K562 (cell line): ENCODE data around the gene NAGPA. TPM values are rescaled to one million over a fixed set of nuclear protein-coding genes. Genes with fewer than 3 reads are reported as not detected.

Experiments
- ATAC-seq: fragments of 200-7000 bp; cut with Tn5 transposase; 3 replicates; pipeline ENCODE4 v1.9.1; 2020; ENCODE audit warnings: moderate library complexity
- BruUV-seq: library from RNA; stranded (reverse); fragments of 400-500 nt; replicated peaks from 2 replicates; lab custom pipeline; 2021; lab: Mats Ljungman, UMichigan
- CTCF ChIA-PET: fragments of 300-600 bp; formaldehyde crosslinking; extraction: SDS; loops from one replicate; lab custom pipeline; 2021; ENCODE audit warnings: low intra/inter-chr PET ratio; lab: Yijun Ruan, JAX
- POLR2A ChIA-PET: fragments of 300-600, 350-650 bp; sonication (Branson Sonifier 250); formaldehyde crosslinking; extraction: SDS; loops from one replicate; lab custom pipeline; 2021; ENCODE audit warnings: antibody characterized with exemption, inconsistent platforms; lab: Yijun Ruan, JAX
- DNase-seq, 4 experiments: peaks; one replicate each; pipeline versions ENCODE4 v3.0.0 to v3.0.0-alpha.2; 2011 to 2018; ENCODE audit warnings: low spot score in 3 of 4, mixed read lengths in 3 of 4; ENCODE audit errors: extremely low read depth in 1 of 4
- FAIRE-seq: peaks from 2 replicates; lab custom pipeline; 2011; peaks lifted over from hg19 to GRCh38; lab: Jason Lieb, UNC
- H2AFZ ChIP-seq: 2 replicates; pipeline ENCODE4 v1.6.0; 2011; ENCODE audit warnings: low read depth, low read length, control low read depth, inconsistent platforms
- H3K27ac ChIP-seq: fragments of 200-600 bp; 3 replicates; pipeline ENCODE4 v1.8.0; 2011; ENCODE audit warnings: low read depth, mild to moderate bottlenecking, control low read depth, inconsistent platforms, low read length, moderate library complexity, mixed read lengths; ENCODE audit errors: extremely low read depth
- H3K27me3 ChIP-seq, 2 experiments: fragments of 300-600 bp in 1 of 2; 2 replicates in 1 of 2; 3 replicates in 1 of 2; pipeline versions ENCODE4 v1.6.0 to v1.8.0; 2011; ENCODE audit warnings: inconsistent platforms in 2 of 2, low read length in 2 of 2, mild to moderate bottlenecking in 1 of 2, mixed read lengths in 1 of 2, moderate library complexity in 1 of 2; ENCODE audit not compliant: control insufficient read depth in 2 of 2, insufficient read depth in 2 of 2
- H3K36me3 ChIP-seq: fragments of 300-600 bp; 3 replicates; pipeline ENCODE4 v1.8.0; 2011; ENCODE audit warnings: mild to moderate bottlenecking, low read length, inconsistent platforms; ENCODE audit not compliant: control insufficient read depth, insufficient read depth
- H3K4me1 ChIP-seq, 2 experiments: fragments of 200-600 bp in 1 of 2; replicated peaks in 1 of 2; 2 replicates in 1 of 2; 3 replicates in 1 of 2; pipeline versions ENCODE4 v1.5.1 to v1.8.0; 2011; ENCODE audit warnings: inconsistent platforms in 2 of 2, low read length in 2 of 2, mild to moderate bottlenecking in 1 of 2, mixed read lengths in 1 of 2, moderate library complexity in 1 of 2; ENCODE audit not compliant: control insufficient read depth in 2 of 2, insufficient read depth in 2 of 2
- H3K4me2 ChIP-seq: 2 replicates; pipeline ENCODE4 v1.6.1; 2011; ENCODE audit warnings: low read length, control low read depth, inconsistent platforms, mixed read lengths; ENCODE audit not compliant: insufficient read depth
- H3K4me3 ChIP-seq: fragments of 200-600 bp; sonication (generic), shearing (Covaris generic); 2 replicates; pipeline ENCODE4 v1.5.1; 2016; ENCODE audit warnings: control low read depth, inconsistent platforms
- H3K79me2 ChIP-seq: fragments of 200-600 bp; 3 replicates; pipeline ENCODE4 v1.8.0; 2011; ENCODE audit warnings: low read length, inconsistent platforms; ENCODE audit not compliant: control insufficient read depth, insufficient read depth
- H3K9ac ChIP-seq, 2 experiments: 2 replicates each; pipeline versions ENCODE4 v1.6.0 to v1.6.1; 2011; ENCODE audit warnings: low read depth in 2 of 2, low read length in 2 of 2, control low read depth in 1 of 2, inconsistent platforms in 1 of 2, mild to moderate bottlenecking in 1 of 2, mixed read lengths in 1 of 2; ENCODE audit not compliant: insufficient read depth in 1 of 2
- H3K9me1 ChIP-seq: one replicate; pipeline ENCODE4 v1.6.0; 2011; ENCODE audit warnings: inconsistent platforms, mild to moderate bottlenecking, low read length, moderate library complexity; ENCODE audit not compliant: control insufficient read depth, insufficient read depth
- H3K9me3 ChIP-seq: replicated peaks from 2 replicates; pipeline ENCODE4 v1.5.1; 2011; ENCODE audit warnings: low read depth, low read length, inconsistent platforms; ENCODE audit not compliant: control insufficient read depth, insufficient read depth
- H4K20me1 ChIP-seq: replicated peaks from 2 replicates; pipeline ENCODE4 v1.6.1; 2011; ENCODE audit warnings: low read length, inconsistent platforms, mixed read lengths; ENCODE audit not compliant: control insufficient read depth, insufficient read depth
- BHLHE40 ChIP-seq: IDR thresholded peaks from 2 replicates; pipeline ENCODE4 v1.6.1; 2011; ENCODE audit warnings: low read length, improper control_type of control experiment
- BRD9 ChIP-seq: fragments of 450-650 bp; IDR thresholded peaks from 2 replicates; pipeline ENCODE4 v1.6.1; 2018; ENCODE audit warnings: low read depth; ENCODE audit not compliant: partially characterized antibody
- CSDE1 ChIP-seq, 2 experiments: fragments of 450-650 bp; IDR thresholded peaks; 2 replicates each; pipeline ENCODE4 v1.6.1; 2016; ENCODE audit warnings: mild to moderate bottlenecking in 1 of 2
- ETS2 ChIP-seq: IDR thresholded peaks from 2 replicates; pipeline ENCODE4 v1.6.1; 2016; ENCODE audit warnings: borderline replicate concordance, missing genetic modification characterization, mild to moderate bottlenecking, moderate library complexity, missing compliant biosample characterization; ENCODE audit not compliant: poor library complexity, severe bottlenecking
- HDAC6 ChIP-seq: IDR thresholded peaks from 2 replicates; pipeline ENCODE4 v1.6.1; 2012; ENCODE audit warnings: low read depth, mild to moderate bottlenecking, control low read depth, inconsistent platforms, low read length, moderate library complexity
- HEY1 ChIP-seq: fragments of 250-450 bp; sonication (Bioruptor Pico); IDR thresholded peaks from 2 replicates; pipeline ENCODE4 v1.5.0; 2020; ENCODE audit warnings: mild to moderate bottlenecking, moderate library complexity, borderline replicate concordance
- HNRNPLL ChIP-seq: fragments of 200-400 bp; formaldehyde crosslinking; IDR thresholded peaks from 2 replicates; pipeline ENCODE4 v1.6.1; 2017; ENCODE audit warnings: low read length, low read depth, mild to moderate bottlenecking; ENCODE audit not compliant: poor library complexity, severe bottlenecking
- MTA2 ChIP-seq: fragments of 450-650 bp; IDR thresholded peaks from 2 replicates; pipeline ENCODE4 v1.6.1; 2016; ENCODE audit warnings: low read depth
- MTA3 ChIP-seq: fragments of 450-650 bp; formaldehyde crosslinking; IDR thresholded peaks from 2 replicates; pipeline ENCODE4 v1.6.1; 2017; ENCODE audit warnings: mild to moderate bottlenecking, borderline replicate concordance
- POLR2H ChIP-seq: IDR thresholded peaks from 2 replicates; pipeline ENCODE4 v1.6.1; 2016; ENCODE audit warnings: missing genetic modification characterization, low read depth, mild to moderate bottlenecking, control low read depth, missing compliant biosample characterization, moderate library complexity
- PRPF4 ChIP-seq: fragments of 200-400 bp; formaldehyde crosslinking; IDR thresholded peaks from one replicate; pipeline ENCODE4 v1.6.1; 2017; ENCODE audit warnings: low read length, low read depth, mild to moderate bottlenecking; ENCODE audit not compliant: insufficient read depth, poor library complexity, severe bottlenecking
- RFX7 ChIP-seq: fragments of 250-450 bp; sonication (Bioruptor Pico); IDR thresholded peaks from 2 replicates; pipeline ENCODE4 v1.5.1; 2021; ENCODE audit warnings: mild to moderate bottlenecking
- SMARCA4 ChIP-seq: fragments of 450-650 bp; IDR thresholded peaks from 2 replicates; pipeline ENCODE4 v1.6.1; 2016
- SMC3 ChIP-seq: conservative IDR thresholded peaks from 2 replicates; pipeline ENCODE4 v1.6.1; 2011; ENCODE audit warnings: low read depth, low read length, improper control_type of control experiment; ENCODE audit not compliant: insufficient read depth
- TAF7 ChIP-seq: fragments of 450-650 bp; IDR thresholded peaks from 2 replicates; pipeline ENCODE4 v1.6.1; 2016; ENCODE audit warnings: missing genetic modification characterization, missing compliant biosample characterization
- ZC3H11A ChIP-seq: IDR thresholded peaks from 2 replicates; pipeline ENCODE4 v1.6.1; 2012; ENCODE audit warnings: low read depth, low read length, improper control_type of control experiment
- ZNF280B ChIP-seq: fragments of 250-450 bp; sonication (Bioruptor Pico); IDR thresholded peaks from 2 replicates; pipeline ENCODE4 v1.5.1; 2021; ENCODE audit warnings: mild to moderate bottlenecking
- WGBS: fragments of 100-300 bp; shearing (Covaris generic); methylation state at CpG from one replicate; pipeline ENCODE4 v1.1.6; 2016; ENCODE audit warnings: low coverage, mixed read lengths; ENCODE audit not compliant: insufficient coverage; ENCODE audit errors: missing lambda C conversion rate; 5-methylcytosine and 5-hydroxymethylcytosine counted together
- in situ Hi-C: fragments of 300-500 bp; cut with MboI; formaldehyde crosslinking; loops from 4 replicates; pipeline ENCODE4 v1.15.0; 2018; ENCODE audit warnings: inconsistent platforms, mixed read lengths
- intact Hi-C: fragments of 100-400 bp; cut with micrococcal nuclease; formaldehyde crosslinking; loops from 2 replicates; pipeline ENCODE4 v1.14.2; 2022
- polyA plus RNA-seq, 8 experiments: library from polyadenylated mRNA; depleted of rRNA in 4 of 8; stranded (reverse) in 5 of 8; unstranded in 3 of 8; fragments of >200 nt; fragmentation: Nextera tagmentation in 2 of 8; fragmentation: Illumina TruSeq in 1 of 8; extraction: Ambion mirVana in 2 of 8; extraction: Trizol in 1 of 8; gene quantifications; 2 replicates each; pipeline versions ENCODE4 v1.2.1 to v1.2.3, GENCODE V29; 2011 to 2014; ENCODE audit warnings: inconsistent platforms in 1 of 8, missing spikeins in 1 of 8
- total RNA-seq, 7 experiments: library from RNA; depleted of rRNA in 6 of 7; stranded (reverse); fragments of >200 nt in 6 of 7; fragmentation: Illumina TruSeq in 2 of 7; extraction: Trizol in 2 of 7; gene quantifications; 2 replicates each; pipeline versions ENCODE4 v1.2.1 to v1.2.3, GENCODE V29; 2011 to 2021; ENCODE audit warnings: low replicate concordance in 1 of 7

The NAGPA gene
- total and polyA plus RNA-seq, 9 of the 15 experiments (the other 6 are each of a cell fraction or from before 2014, with no cell fraction given): 0.15 to 12.7 (median 4.6) TPM

- ATAC-seq: no peak
- no peak overlapping the region for H3K27ac ChIP-seq
- ChIA-PET CTCF (no interaction called here), POLR2A (interaction anchor here (0.7 kb wide), 1 partner anchor 30 kb away, joined by 5 read pairs; the partner anchor contains the start of gene NAGPA)
- no peak overlapping the region for H3K4me2 ChIP-seq
- 17% methylated on average over 10 of the region's 10 CpGs for WGBS
- peaks cover 0 to 9% of the 10 kb centered on the region in 2 experiments; a peak in 2 of 5 replicates for H3K4me1 ChIP-seq
- no peaks in the 10 kb centered on the region for H3K9me3 ChIP-seq
- no peak overlapping the region for H2AFZ ChIP-seq
- no peaks in the 10 kb centered on the region for H3K9me1 ChIP-seq
- intact Hi-C loops: no loop called here
- H3K4me3 ChIP-seq: no peak overlapping the region
- TF ChIP-seq TAF7 (tag) (no peak), HEY1 (no peak), ETS2 (tag) (no peak), SMC3 (no peak), HNRNPLL (no peak), ZC3H11A (no peak), ZNF280B (no peak), MTA3 (no peak), MTA2 (no peak), PRPF4 (no peak), BRD9 (no peak), SMARCA4 (no peak), POLR2H (tag) (no peak), HDAC6 (no peak), CSDE1 (IDR thresholded peaks at IDR 0.05) (no peak), RFX7 (CRISPR knock-in tag) (no peak), BHLHE40 (no peak)
- BruUV-seq: no TSS peak
- no peak for DNase-seq
- no peak overlapping the region for H3K9ac ChIP-seq
- no peak for FAIRE-seq
- no peaks in the 10 kb centered on the region for H3K36me3 ChIP-seq
- H4K20me1 ChIP-seq: peaks cover 4% of the 10 kb centered on the region; the same call in 1 of the 2 replicates
- in situ Hi-C loops: no loop called here
- peaks cover 40 to 73% of the 10 kb centered on the region in 2 experiments; a peak in 3 of 5 replicates for H3K27me3 ChIP-seq
- no peaks in the 10 kb centered on the region for H3K79me2 ChIP-seq
These were observed 29.9 kb downstream of the NAGPA start for GRCh38 chr16:5003828-5004227.
